B cell (primary cell): ENCODE data around the gene ZBTB8OS.

ENCODE experiments used
- CTCF ChIP-seq: fragments of 200-600 bp; IDR thresholded peaks from one replicate; pipeline ENCODE4 v1.8.0; 2022; ENCODE audit warnings: antibody characterized with exemption, mild to moderate bottlenecking
- EZH2 ChIP-seq: IDR thresholded peaks from 2 replicates; pipeline ENCODE4 v1.6.1; 2012; ENCODE audit warnings: borderline replicate concordance, low read depth, mild to moderate bottlenecking, moderate library complexity, low read length; ENCODE audit not compliant: insufficient read depth, poor library complexity, severe bottlenecking

GRCh38 chr1:32618673-32619221 is 31.6 kb downstream of the ZBTB8OS start:
- TF ChIP-seq CTCF (no peak), EZH2 (no peak)
